GM21529 (cell line): ENCODE results near the gene RNF150.

Experiments
- ATAC-seq: cut with Tn5 transposase; IDR thresholded peaks from one replicate; pipeline ENCODE4 v1.9.1; 2021; ENCODE audit not compliant: unreplicated experiment

RNF150 gene

GRCh38 chr4:141132072-141132708, 1.1 kb downstream of the RNF150 start:
- peak; percentile 9 for ATAC-seq

- no peak for ATAC-seq
Measured at GRCh38 chr4:141131723-141132071, 1.6 kb downstream of the RNF150 start.

GRCh38 chr4:141130947-141131605, 2.2 kb downstream of the RNF150 start:
- ATAC-seq = no peak

GRCh38 chr4:141127884-141128283, 5.4 kb downstream of the RNF150 start:
- ATAC-seq = no peak

DNA sequence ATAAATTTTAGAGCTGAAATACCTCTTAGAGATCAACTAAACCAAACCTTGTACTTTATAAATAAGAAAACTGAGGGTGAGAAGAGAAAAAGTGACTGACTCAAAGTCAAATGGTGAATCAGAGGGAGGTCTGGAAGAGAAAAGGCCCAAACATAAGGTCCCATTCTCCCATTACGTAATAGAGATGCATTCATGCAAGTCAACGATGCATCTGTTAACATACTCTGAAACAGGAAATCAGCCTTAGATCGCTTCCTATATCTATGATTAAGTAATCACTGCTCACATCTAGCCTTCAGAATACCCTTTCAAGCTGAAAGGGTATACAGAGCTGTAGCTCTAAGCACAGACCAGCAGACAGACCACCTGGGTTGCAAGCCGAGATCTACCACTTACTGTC, 6.5 kb downstream of the RNF150 start:
- no peak for ATAC-seq

- ATAC-seq = no peak
Measured at GRCh38 chr4:141124224-141124623, 9.0 kb downstream of the RNF150 start.

- ATAC-seq = peak; percentile 69
Measured at GRCh38 chr4:141121768-141122454, 11.4 kb downstream of the RNF150 start.

- no peak for ATAC-seq
Measured at GRCh38 chr4:141121101-141121500, 12.2 kb downstream of the RNF150 start.

DNA sequence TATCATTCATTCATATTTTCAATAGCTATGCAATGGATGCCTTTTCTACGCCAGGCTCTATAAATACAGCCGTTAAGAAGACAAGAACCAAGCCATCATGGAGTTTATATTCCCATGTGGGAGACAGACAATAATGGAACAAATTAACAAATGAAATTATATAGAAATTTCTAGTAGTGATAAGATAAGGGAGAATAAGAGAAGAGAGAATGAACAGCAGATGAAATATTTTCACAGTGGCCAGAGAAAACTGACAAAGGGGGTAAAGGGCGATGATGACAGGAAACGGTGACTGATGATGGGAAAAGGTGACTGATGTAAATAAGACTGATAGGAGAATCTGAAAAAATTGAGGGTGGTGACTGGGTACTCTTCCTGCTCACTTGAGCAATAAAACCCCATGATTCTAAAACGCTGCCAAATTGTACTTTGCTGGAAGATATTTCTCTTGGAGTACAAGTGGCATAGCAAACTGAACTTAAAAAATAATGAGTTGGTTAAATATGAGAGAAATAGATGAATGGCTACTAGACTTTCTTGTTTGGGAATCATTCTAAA, 13.2 kb downstream of the RNF150 start:
- no peak for ATAC-seq

GRCh38 chr4:141119071-141119470, 14.2 kb downstream of the RNF150 start:
- no peak for ATAC-seq

DNA sequence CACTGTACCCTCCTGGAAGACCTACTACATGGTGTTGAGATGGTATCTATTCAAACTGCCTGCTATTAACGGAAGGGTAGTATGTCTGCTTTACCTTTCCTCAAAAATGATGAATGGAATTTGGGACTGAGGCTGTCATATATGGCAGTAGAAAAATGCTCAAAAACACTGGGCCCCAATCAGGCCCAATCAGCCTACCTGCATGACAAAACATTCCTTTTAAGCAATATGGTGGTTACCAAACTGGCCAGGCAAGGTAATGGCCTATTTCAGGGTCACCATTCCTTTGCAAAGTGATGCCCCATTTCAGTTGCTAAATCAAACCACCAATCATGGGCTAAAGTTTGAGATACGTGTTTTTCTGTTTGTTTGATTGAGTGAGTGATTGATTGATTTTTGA, 14.9 kb downstream of the RNF150 start:
- ATAC-seq = no peak

DNA sequence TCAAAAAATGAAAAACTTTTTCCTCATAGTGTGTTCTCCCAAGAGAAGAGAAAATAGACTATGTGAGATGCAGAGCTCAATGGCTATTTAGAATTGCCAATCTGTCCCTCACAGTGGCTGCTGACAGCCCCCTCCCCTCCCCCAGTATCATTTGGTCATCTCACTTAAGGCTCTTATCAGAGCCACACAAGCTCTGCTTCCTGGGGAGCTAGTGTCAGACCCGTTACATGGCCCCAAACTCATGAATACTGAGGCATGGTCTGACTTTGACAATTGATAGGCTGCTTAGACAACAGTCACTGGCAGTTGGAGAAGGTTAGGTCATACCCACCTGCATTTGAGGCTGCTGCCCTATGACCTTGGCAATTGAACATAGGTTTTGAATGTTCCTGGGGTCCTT, 15.3 kb downstream of the RNF150 start:
- no peak for ATAC-seq

DNA sequence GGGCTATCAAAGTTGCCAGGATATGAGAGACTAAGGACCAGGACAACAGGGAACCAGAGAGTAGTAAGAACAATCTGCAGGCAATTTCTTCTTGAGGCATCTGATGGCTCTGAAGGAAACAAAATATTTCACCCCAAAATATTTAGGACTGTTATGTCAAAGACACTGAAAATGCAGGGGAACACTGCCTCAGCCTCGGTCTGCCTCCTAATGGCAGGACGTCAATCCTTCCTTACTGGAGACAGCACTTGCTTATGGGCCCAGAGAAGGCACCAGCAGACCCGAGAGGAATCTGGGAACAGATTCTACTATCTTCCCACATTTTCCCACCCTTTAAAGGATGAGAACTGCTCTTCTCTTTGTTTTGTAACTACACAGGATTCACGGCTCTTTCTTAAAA, 23.3 kb downstream of the RNF150 start:
- no peak for ATAC-seq

- no peak for ATAC-seq
Measured at GRCh38 chr4:141107927-141108326, 25.3 kb downstream of the RNF150 start.

GRCh38 chr4:141102367-141102766, 30.9 kb downstream of the RNF150 start:
- ATAC-seq = no peak

- no peak for ATAC-seq
Measured at GRCh38 chr4:141101511-141101910, 31.8 kb downstream of the RNF150 start.

- no peak for ATAC-seq
Measured at GRCh38 chr4:141099326-141099725, 33.9 kb downstream of the RNF150 start.

DNA sequence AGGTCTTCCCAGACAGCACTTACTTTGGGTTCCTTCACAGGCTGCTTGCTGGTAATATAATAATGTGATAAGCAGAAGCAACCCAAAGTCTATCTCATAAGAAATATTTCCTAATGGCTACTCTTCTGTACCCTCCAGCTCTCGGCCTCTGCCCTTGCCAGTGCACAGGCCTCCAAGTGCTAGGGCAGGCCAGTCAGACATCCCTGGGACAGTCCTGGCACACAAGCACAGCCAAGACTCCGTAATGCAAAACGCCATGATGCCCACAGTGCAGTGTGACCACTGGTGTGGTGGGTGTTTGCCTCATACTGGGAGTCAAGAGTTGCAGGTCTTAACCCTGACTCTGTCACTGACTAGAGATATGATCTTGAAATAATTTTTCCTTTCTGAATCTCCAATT, 35.1 kb downstream of the RNF150 start:
- no peak for ATAC-seq

DNA sequence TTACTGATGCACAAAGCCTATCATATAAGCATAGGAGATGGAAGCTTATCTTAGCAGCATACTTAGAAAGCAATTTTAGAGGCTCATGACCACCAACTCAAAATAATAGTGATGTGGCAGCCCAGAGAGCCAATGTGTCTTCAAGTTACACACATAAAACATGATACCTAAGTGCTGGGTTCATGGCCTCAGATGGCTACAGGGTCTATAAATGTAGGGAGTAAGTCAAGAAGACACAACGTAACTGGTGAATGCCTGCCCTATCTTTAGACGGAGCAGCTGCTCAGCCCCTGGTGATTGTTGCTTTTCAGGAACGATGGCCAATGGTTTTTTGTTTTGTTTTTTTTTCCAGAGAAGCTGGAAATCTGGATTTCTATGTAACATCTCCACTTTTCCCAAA, 42.8 kb downstream of the RNF150 start:
- no peak for ATAC-seq

GRCh38 chr4:141081921-141082395, 51.3 kb downstream of the RNF150 start:
- no peak for ATAC-seq

- no peak for ATAC-seq
Measured at GRCh38 chr4:141080668-141081067, 52.6 kb downstream of the RNF150 start.

GRCh38 chr4:141079393-141079930, 53.8 kb downstream of the RNF150 start:
- no peak for ATAC-seq
